Stimulated activated naive CD8-positive, alpha-beta T cell treated with anti-CD3 and anti-CD28 coated beads, Interleukin-15, Interleukin-2, amounts not matched to agents 100 ng/mL and 50 ng/mL, for 24 hours (primary cell): ENCODE results near the gene ADPRH.
"Not testable (repeated sequence)": the region's sequence is repeated elsewhere in the genome, so short reads cannot be mapped to it uniquely, and the experiment has no call there.

Source experiments
- H3K27ac Mint-ChIP-seq: one replicate; pipeline ENCODE4 v1.8.0; 2021; ENCODE audit warnings: mild to moderate bottlenecking, mixed read lengths
- H3K27me3 Mint-ChIP-seq: one replicate; pipeline ENCODE4 v1.8.0; 2021; ENCODE audit warnings: mixed read lengths
- H3K36me3 Mint-ChIP-seq: one replicate; pipeline ENCODE4 v1.8.0; 2021; ENCODE audit warnings: low read depth, mixed read lengths
- H3K4me1 Mint-ChIP-seq: one replicate; pipeline ENCODE4 v1.8.0; 2021; ENCODE audit warnings: low read depth, mixed read lengths
- H3K4me3 Mint-ChIP-seq: one replicate; pipeline ENCODE4 v1.8.0; 2021; ENCODE audit warnings: mild to moderate bottlenecking, mixed read lengths
- H3K9me3 Mint-ChIP-seq: one replicate; pipeline ENCODE4 v1.8.0; 2021; ENCODE audit warnings: mixed read lengths

Gene ADPRH

DNA sequence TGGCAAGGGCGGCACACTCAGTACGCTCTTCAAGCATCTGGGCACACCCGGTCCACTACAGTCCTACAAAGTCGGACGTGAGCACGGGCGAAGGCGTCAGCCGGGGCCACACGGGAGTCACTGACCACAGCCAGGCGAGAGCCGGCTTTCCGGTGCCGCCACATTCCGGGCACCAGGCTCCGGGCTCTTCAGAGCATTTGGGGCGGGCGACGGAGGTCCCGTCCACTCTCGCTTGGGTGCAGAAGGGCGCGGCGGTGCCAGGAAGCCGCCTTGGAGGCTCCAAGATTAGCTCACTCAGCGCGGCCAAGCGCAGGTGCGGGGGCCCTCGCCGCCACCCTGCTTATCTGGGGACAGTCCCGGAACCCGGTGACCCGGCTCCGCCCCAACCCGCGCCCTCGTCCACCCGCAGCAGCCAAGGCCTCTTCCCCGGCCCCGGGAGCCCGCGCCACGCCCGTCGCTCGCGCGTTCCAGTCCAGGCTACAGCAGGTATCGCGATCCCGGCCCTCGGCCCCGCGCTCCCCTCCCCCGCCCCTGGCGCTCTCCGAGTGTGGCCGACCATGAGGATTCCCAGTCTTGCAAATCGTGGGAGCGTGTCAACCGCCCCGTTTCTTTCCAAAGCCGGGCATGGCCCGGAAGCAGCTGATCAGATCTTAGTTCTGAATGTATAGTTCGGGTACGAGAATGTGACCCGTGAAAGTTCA is at the start of gene ADPRH:
Gene ADPRH, plus strand, starts transcription at position 127 of the 701 bp plus-strand sequence. CDS start 2,678 bp downstream, outside the sequence.
- no peaks in the 10 kb centered on the region for H3K9me3 Mint-ChIP-seq
- peak within 1 kb of the TSS; percentile 83 for H3K4me3 Mint-ChIP-seq
- peaks cover 36% of the 10 kb centered on the region for H3K4me1 Mint-ChIP-seq
- H3K36me3 Mint-ChIP-seq = no peaks in the 10 kb centered on the region
- H3K27ac Mint-ChIP-seq = peak within 1 kb of the TSS; percentile 92
- no peaks in the 10 kb centered on the region for H3K27me3 Mint-ChIP-seq

DNA sequence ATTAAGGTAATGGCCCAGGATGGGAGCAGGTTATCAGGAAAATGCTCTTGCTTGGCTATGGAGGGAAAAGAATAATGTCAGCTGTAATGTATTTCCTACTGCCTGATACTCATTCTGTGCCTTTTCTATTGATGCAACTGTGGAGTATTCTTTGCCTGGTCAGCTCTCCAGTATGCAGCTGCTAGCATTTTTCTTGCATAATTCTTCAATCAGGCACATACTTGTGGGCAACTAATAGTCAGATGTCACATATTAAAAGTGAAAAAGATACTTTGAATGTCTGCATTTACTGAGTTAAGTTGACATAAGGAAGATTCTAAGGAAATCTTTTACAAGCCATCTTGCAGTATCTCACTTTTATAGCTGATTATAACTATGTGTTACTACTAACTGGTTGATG is 49.4 kb upstream of the ADPRH start:
- H3K27me3 Mint-ChIP-seq = no peaks in the 10 kb centered on the region
- no peak overlapping the region for H3K27ac Mint-ChIP-seq
- H3K4me3 Mint-ChIP-seq = no peak overlapping the region
- no peaks in the 10 kb centered on the region for H3K9me3 Mint-ChIP-seq
- H3K4me1 Mint-ChIP-seq = no peaks in the 10 kb centered on the region
- H3K36me3 Mint-ChIP-seq = peaks cover 27% of the 10 kb centered on the region

DNA sequence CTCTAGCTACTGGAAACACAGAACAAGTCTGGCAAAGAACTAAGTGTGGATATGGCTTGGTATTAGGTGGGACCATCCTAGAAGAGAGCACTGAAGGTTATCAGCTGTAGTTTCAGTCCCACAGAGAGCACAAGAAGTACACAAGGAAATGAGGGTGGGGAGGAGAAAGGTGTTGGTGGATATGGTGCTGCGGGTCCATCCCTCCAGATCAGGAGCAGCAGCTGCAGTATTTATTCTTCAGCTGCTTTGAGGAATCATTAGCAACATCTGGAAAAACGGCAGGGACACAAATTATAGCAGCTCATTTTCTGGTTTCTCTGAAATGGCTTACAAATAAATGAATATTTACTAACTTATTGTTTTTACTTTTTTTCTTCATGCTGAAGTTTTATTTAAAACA is 48.8 kb upstream of the ADPRH start:
- no peaks in the 10 kb centered on the region for H3K27me3 Mint-ChIP-seq
- H3K27ac Mint-ChIP-seq = peak overlapping the region; percentile 23
- no peaks in the 10 kb centered on the region for H3K9me3 Mint-ChIP-seq
- peaks cover 25% of the 10 kb centered on the region for H3K36me3 Mint-ChIP-seq
- no peaks in the 10 kb centered on the region for H3K4me1 Mint-ChIP-seq
- no peak overlapping the region for H3K4me3 Mint-ChIP-seq

DNA sequence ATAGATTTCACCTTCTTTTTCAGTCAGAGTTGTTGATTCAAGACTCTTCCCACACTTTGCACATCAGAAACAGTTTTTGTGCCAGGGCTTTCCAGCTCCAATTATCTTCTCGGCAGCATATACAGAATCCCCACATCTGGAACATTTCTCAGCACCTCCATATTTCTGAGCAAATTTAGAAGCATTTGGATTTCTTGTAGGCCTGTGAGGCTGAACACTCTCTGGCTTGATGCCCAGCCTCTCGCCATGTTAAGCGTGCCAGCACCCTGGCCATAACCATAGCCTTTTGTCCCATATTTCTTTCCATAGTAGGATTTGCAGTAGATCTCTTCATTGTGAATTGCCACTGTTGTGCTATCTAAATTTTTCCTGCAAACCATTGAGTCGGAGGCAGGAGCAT is 48.1 kb upstream of the ADPRH start:
- no peaks in the 10 kb centered on the region for H3K27me3 Mint-ChIP-seq
- H3K4me3 Mint-ChIP-seq = no peak overlapping the region
- peaks cover 19% of the 10 kb centered on the region for H3K36me3 Mint-ChIP-seq
- no peak overlapping the region for H3K27ac Mint-ChIP-seq
- H3K4me1 Mint-ChIP-seq = no peaks in the 10 kb centered on the region
- no peaks in the 10 kb centered on the region for H3K9me3 Mint-ChIP-seq

DNA sequence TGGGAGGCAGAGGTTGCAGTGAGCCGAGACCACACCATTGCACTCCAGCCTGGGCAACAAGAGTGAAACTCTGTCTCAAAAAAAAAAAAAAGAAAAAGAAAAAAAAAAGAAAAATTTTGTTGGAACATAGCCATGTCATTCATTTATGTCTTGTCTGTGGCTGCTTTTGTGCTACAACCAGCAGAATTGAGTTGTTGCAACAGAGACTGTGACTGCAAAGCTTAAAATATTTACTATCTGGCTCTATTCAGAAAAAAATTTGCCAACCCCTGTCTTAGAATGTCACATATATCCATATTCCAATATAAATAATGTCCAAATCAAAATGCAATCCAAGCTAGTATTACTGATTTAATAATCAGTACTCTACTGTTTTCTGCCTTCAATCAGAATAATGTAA is 45.0 kb upstream of the ADPRH start:
- Mint-ChIP-seq H3K4me3 (no peak overlapping the region), H3K9me3 (no peaks in the 10 kb centered on the region), H3K27me3 (no peaks in the 10 kb centered on the region), H3K4me1 (peaks cover 7% of the 10 kb centered on the region), H3K27ac (no peak overlapping the region), H3K36me3 (peaks cover 6% of the 10 kb centered on the region)

DNA sequence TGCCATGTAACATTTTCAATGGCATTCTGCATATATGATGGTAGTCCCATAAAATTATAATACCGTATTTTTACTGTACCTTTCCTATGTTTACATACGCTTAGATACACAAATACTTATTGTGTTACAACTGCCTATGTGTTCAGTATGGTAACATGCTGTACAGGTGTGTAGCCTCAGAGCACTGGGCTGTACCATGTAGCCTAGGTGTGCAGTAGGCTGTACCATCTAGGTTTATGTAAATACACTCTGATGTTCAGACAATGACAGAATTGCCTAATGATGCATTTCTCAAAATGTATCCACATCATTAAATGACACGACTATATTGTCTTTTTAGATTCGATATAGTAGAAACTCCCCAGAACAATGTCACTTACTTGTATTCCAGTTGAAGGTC is 42.5 kb upstream of the ADPRH start:
- no peaks in the 10 kb centered on the region for H3K9me3 Mint-ChIP-seq
- H3K27ac Mint-ChIP-seq = no peak overlapping the region

DNA sequence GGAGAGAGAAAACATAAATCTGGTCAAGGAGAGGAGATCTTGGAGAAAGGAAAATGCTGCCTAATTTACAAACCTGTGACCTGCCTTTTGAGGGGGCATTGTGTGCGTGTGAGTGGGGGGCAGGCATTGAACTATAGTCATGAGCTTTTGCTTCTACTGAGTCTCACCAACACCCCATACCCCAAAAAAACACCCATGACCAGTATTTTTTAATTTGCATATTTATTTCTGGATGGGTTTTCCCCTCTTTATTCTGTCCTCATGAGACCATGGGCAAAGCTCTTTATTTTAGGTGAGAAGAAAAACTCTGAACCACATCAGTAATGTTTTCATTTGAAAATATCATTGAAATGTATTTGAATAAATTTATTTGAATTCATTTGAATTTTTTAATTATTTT is 40.5 kb upstream of the ADPRH start:
- Mint-ChIP-seq H3K9me3 (no peaks in the 10 kb centered on the region), H3K27me3 (no peaks in the 10 kb centered on the region), H3K36me3 (peaks cover 3% of the 10 kb centered on the region), H3K4me3 (no peak overlapping the region), H3K27ac (peak overlapping the region; percentile 69), H3K4me1 (peaks cover 21% of the 10 kb centered on the region)

More for the DNA sequence above, 42.5 kb upstream of the ADPRH start:
- Mint-ChIP-seq H3K27me3 (no peaks in the 10 kb centered on the region), H3K36me3 (no peaks in the 10 kb centered on the region), H3K4me3 (no peak overlapping the region), H3K4me1 (peaks cover 14% of the 10 kb centered on the region)

DNA sequence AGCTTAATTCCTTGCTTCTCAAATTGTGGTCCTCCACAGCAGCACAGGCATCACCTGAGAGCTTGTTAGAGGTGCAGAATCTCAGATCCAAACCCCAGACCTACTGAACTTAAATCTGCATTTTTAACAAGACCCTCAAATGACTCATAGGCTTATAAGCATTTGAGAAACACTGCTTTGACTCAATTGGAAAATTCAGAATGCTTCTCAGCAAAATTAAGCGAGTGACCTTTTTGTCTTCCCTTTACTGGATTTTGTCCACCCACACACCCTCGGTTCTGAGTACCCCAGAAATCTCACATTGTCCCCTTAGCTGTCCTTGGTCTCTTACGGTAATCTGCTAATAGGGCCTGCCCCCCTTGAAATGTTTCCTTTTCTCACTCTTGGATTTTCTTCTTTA is 37.7 kb upstream of the ADPRH start:
- peak overlapping the region; percentile 8 for H3K4me3 Mint-ChIP-seq
- H3K9me3 Mint-ChIP-seq = no peaks in the 10 kb centered on the region
- H3K27ac Mint-ChIP-seq = peak overlapping the region; percentile 38
- H3K36me3 Mint-ChIP-seq = peaks cover 9% of the 10 kb centered on the region
- no peaks in the 10 kb centered on the region for H3K27me3 Mint-ChIP-seq
- H3K4me1 Mint-ChIP-seq = peaks cover 21% of the 10 kb centered on the region

DNA sequence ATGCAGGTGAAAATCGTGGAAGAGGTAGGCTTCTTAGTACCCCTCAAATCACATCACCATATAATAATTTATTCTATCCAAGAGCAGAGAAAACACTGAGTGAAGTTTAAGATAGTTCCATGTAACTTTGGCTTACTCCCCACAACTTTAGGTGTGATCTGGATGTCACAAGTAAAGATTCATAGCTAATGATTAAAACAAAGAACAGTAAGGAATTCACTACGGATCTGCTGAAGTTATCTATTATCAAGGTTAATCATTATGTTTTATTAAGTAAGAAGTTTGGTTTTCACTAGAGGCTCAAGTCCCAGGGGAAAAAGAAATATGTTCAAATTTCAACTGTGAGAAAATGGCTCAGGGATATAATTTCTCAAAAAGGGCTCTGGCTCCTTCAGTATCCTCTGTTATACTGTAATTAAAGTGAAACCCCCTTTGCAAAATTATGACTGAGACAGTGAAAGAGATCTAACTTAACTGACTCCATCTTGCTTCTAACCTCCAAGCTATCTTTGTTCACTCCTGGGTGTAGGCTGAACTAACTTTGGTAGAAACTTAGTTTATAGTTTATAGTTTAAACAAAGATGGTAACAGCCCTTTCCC is 37.0 kb upstream of the ADPRH start:
- peaks cover 9% of the 10 kb centered on the region for H3K36me3 Mint-ChIP-seq
- H3K27me3 Mint-ChIP-seq = no peaks in the 10 kb centered on the region
- H3K4me1 Mint-ChIP-seq = peaks cover 21% of the 10 kb centered on the region
- H3K27ac Mint-ChIP-seq = peak overlapping the region; percentile 0
- H3K4me3 Mint-ChIP-seq = no peak overlapping the region
- H3K9me3 Mint-ChIP-seq = no peaks in the 10 kb centered on the region

DNA sequence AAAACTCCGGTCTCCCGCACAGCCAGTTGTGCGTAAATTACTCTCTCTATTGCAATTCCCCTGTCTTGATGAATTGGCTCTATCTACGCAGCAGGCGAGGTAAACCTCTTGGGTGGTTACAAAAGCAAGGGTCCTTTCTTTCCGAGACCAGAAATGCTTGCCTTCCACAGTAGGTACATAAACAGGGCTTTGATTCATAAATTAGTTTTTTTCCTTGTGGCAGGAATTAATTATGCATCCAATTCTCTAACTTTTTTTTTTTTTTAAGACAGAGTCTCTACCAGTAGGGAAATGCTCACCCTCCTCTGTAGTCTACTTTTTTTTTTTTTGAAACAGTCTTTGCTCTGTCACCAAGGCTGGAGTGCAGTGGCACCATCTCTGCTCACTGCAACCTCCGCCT is 36.1 kb upstream of the ADPRH start:
- Mint-ChIP-seq H3K27ac (no peak overlapping the region), H3K9me3 (no peaks in the 10 kb centered on the region), H3K36me3 (peaks cover 9% of the 10 kb centered on the region), H3K4me1 (peaks cover 21% of the 10 kb centered on the region), H3K4me3 (no peak overlapping the region), H3K27me3 (no peaks in the 10 kb centered on the region)

DNA sequence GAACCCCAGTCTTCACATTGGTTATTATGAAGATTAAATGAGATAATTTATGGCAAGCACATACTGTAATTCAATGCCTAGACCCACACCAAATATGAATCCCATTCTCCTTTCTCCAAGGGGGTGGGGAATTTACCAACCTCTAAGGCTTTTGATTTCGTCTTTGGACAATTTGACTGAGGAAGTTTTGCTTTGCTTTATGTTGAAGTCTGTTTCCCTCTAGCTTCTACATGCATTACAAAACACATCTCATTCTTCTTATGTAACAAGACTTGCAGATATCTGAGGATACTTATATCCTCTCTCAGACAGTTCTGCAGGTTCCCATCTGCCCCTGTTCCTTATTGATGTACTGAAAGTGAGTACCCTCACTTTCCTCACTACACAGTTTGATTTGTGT is 32.1 kb upstream of the ADPRH start:
- Mint-ChIP-seq H3K4me1 (peaks cover 2% of the 10 kb centered on the region), H3K27me3 (no peaks in the 10 kb centered on the region), H3K36me3 (peaks cover 9% of the 10 kb centered on the region), H3K4me3 (no peak overlapping the region), H3K9me3 (no peaks in the 10 kb centered on the region), H3K27ac (no peak overlapping the region)

DNA sequence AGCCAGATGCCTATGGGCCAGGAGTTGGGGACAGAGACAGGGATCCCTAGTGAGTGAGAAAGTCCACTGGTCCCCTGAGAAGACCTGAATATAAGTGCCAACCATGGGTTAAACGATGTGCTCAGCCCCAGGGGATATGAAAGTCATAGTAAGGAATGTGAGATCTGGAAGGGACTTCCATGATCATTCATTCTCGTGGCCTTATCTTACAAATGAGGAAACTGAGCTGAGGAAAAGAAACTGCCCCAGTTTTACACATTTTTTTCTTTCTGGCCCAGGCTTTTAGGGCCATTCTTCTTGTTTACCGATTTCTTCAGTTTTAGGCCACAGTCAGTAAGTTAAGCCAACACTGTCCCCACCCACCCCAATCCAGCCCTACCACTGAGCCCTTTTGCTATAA is 31.0 kb upstream of the ADPRH start:
- Mint-ChIP-seq H3K9me3 (no peaks in the 10 kb centered on the region), H3K4me1 (no peaks in the 10 kb centered on the region), H3K27me3 (no peaks in the 10 kb centered on the region), H3K4me3 (no peak overlapping the region), H3K27ac (no peak overlapping the region), H3K36me3 (peaks cover 5% of the 10 kb centered on the region)

DNA sequence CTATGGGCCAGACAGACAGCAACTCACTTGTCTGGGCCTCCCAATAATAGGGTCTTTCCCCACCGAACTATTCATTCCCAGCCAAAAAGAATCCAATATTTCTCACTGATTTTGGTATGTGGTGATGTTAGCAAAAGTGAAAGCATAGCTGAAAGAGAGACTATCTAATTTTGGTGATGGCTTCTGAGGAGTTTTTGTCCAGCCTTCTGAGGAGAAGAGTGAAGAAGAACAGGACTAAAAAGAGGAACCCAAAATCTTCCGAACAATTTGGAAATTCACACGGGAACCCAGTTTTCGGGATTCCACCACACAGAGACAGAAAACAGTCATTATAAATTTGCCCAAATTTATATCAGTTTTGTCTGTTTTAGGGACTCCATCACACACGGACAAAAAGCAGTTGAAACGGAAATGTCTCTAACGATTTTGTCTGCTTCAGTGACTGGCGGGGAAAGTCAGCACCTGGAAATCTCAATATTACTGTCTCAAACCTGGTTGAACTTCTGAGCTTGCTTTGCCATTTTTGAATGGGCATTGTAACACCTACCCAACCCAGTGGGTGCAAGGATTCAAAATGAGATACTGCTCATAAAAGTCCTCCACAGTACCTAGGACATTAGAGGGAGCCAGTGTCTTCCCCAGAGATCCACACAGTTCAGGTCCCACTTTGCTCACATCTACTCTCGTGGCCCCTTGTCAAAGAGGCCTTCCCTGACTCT is 28.9 kb upstream of the ADPRH start:
- no peaks in the 10 kb centered on the region for H3K36me3 Mint-ChIP-seq
- H3K9me3 Mint-ChIP-seq = no peaks in the 10 kb centered on the region
- H3K27me3 Mint-ChIP-seq = no peaks in the 10 kb centered on the region
- peaks cover 2% of the 10 kb centered on the region for H3K4me1 Mint-ChIP-seq
- H3K27ac Mint-ChIP-seq = no peak overlapping the region
- H3K4me3 Mint-ChIP-seq = no peak overlapping the region

DNA sequence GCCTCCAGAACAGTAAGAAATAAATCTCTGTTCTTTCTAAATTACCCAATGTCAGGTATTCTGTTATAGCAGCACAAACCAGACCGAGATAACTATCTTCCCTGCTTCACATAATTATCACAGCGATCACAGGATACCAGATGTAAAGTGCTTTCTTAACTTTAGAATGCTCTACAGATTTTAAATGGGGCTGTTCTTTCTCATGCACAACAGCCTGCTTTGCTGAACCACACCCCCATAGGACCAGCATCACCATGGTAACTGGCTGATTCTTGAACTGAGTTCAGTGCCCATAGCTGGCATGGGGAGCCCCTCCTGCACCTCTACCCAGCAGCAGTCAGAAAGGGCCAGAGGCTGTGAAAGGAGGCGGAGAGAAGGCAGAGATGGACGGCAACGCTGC is 27.7 kb upstream of the ADPRH start:
- no peak overlapping the region for H3K27ac Mint-ChIP-seq
- H3K9me3 Mint-ChIP-seq = no peaks in the 10 kb centered on the region
- peaks cover 1% of the 10 kb centered on the region for H3K36me3 Mint-ChIP-seq
- H3K27me3 Mint-ChIP-seq = no peaks in the 10 kb centered on the region
- H3K4me3 Mint-ChIP-seq = no peak overlapping the region
- peaks cover 11% of the 10 kb centered on the region for H3K4me1 Mint-ChIP-seq

DNA sequence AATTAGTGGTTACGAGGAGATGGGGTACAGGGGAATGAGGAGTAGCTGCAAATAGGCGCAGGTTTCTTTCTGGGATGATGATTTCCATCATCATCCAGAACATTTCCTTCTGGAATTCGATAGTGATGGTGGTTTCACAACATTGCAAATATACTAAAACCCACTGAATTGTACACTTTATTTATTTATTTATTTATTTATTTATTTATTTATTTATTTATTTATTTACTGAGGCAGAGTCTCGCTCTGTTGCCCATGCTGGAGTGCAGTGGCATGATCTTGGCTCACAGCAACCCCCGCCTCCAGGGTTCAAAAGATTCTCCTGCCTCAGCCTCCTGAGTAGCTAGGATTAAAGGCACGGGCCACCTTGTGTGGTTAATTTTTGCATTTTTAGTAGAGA is 26.4 kb upstream of the ADPRH start:
- H3K4me3 Mint-ChIP-seq, H3K9me3 Mint-ChIP-seq, H3K27ac Mint-ChIP-seq, H3K36me3 Mint-ChIP-seq, H3K27me3 Mint-ChIP-seq: not testable (repeated sequence)
- peaks cover 25% of the 10 kb centered on the region for H3K4me1 Mint-ChIP-seq
